ENCODE data around the gene MAP3K20.

GRCh38 chr2:173160618-173161017, 85.0 kb downstream of the MAP3K20 start:
- no peak for TF ChIP-seq POLR2AphosphoS5 (IDR thresholded peaks at IDR 0.05; ENCODE audit: low read depth)
- TF ChIP-seq CTCF (conservative IDR thresholded peaks at IDR 0.05; ENCODE audit: low read depth in 2 of 2) = no peak
- TF ChIP-seq EZH2 (IDR thresholded peaks at IDR 0.05; ENCODE audit: low read depth, unreplicated experiment) = no peak
- no peak for TF ChIP-seq REST (IDR thresholded peaks at IDR 0.05; ENCODE audit: unreplicated experiment)
- no peak for TF ChIP-seq EZH2phosphoT487 (IDR thresholded peaks at IDR 0.05; ENCODE audit: unreplicated experiment)
- no peak for TF ChIP-seq ZNF462 (CRISPR knock-in tag; IDR thresholded peaks at IDR 0.05)
- TF ChIP-seq CREB1 (CRISPR knock-in tag; IDR thresholded peaks at IDR 0.05; ENCODE audit: low read depth) = no peak
- no peak for TF ChIP-seq ETS1 (IDR thresholded peaks at IDR 0.05)
- no peak for TF ChIP-seq NANOG (IDR thresholded peaks at IDR 0.05; ENCODE audit: borderline replicate concordance)
- no peak for TF ChIP-seq STAT1 (IDR thresholded peaks at IDR 0.05; ENCODE audit: unreplicated experiment)
- TF ChIP-seq JUNB (IDR thresholded peaks at IDR 0.05; ENCODE audit: unreplicated experiment) = no peak
